HepG2 (cell line): ENCODE measurements around the gene MED19. TPM values are rescaled to one million over a fixed set of nuclear protein-coding genes. Genes with fewer than 3 reads are reported as not detected.
"Not testable (repeated sequence)": the region's sequence is repeated elsewhere in the genome, so short reads cannot be mapped to it uniquely, and the experiment has no call there.

ENCODE experiments used
- ATAC-seq: fragments of 200-7000 bp; cut with Tn5 transposase; 3 replicates; pipeline ENCODE4 v1.9.1; 2020; ENCODE audit warnings: mild to moderate bottlenecking, moderate library complexity
- BruUV-seq: library from RNA; stranded (reverse); fragments of 400-500 nt; replicated peaks from 2 replicates; lab custom pipeline; 2021; lab: Mats Ljungman, UMichigan
- CTCF ChIA-PET: fragments of 300-600 bp; formaldehyde crosslinking; extraction: SDS; loops from one replicate; lab custom pipeline; 2021; ENCODE audit warnings: low total read pairs, inconsistent platforms, low intra/inter-chr PET ratio; lab: Yijun Ruan, JAX
- POLR2A ChIA-PET: fragments of 350-600 bp; sonication (Branson Sonifier 250); formaldehyde crosslinking; loops from one replicate; lab custom pipeline; 2020; ENCODE audit warnings: antibody characterized with exemption, inconsistent platforms; lab: Yijun Ruan, JAX
- DNase-seq: peaks from one replicate; pipeline ENCODE4 v3.0.0-alpha.2; 2015; ENCODE audit warnings: low spot score
- FAIRE-seq: peaks from 3 replicates; lab custom pipeline; 2011; peaks lifted over from hg19 to GRCh38; lab: Jason Lieb, UNC
- H2AFZ ChIP-seq: one replicate; pipeline ENCODE4 v1.6.1; 2011; ENCODE audit warnings: low read length, inconsistent platforms
- H3K27ac ChIP-seq: fragments of 300-600 bp; 3 replicates; pipeline ENCODE4 v1.8.0; 2011; ENCODE audit warnings: mixed run types, mild to moderate bottlenecking, mixed read lengths, low read length, inconsistent platforms; ENCODE audit not compliant: insufficient read depth; ENCODE audit errors: extremely low read length
- H3K27me3 ChIP-seq, 2 experiments: fragments of 200-600 bp in 1 of 2; 2 replicates in 1 of 2; 3 replicates in 1 of 2; pipeline versions ENCODE4 v1.6.0 to v1.8.0; 2011; ENCODE audit warnings: low read length in 2 of 2, mild to moderate bottlenecking in 2 of 2, moderate library complexity in 2 of 2, inconsistent platforms in 1 of 2; ENCODE audit not compliant: insufficient read depth in 2 of 2, control insufficient read depth in 1 of 2
- H3K36me3 ChIP-seq, 2 experiments: fragments of 200-600 bp in 1 of 2; replicated peaks in 1 of 2; 2 replicates in 1 of 2; 3 replicates in 1 of 2; pipeline versions ENCODE4 v1.5.1 to v1.8.0; 2011; ENCODE audit warnings: low read length in 2 of 2, inconsistent platforms in 1 of 2; ENCODE audit not compliant: insufficient read depth in 2 of 2, control insufficient read depth in 1 of 2
- H3K4me1 ChIP-seq: 2 replicates; pipeline ENCODE4 v1.5.1; 2012; ENCODE audit warnings: low read length, inconsistent platforms; ENCODE audit not compliant: insufficient read depth
- H3K4me2 ChIP-seq: 2 replicates; pipeline ENCODE4 v1.6.0; 2011; ENCODE audit warnings: low read depth, low read length, inconsistent platforms
- H3K4me3 ChIP-seq, 3 experiments: fragments of 200-600 bp in 1 of 3; sonication (generic), shearing (Covaris generic) in 1 of 3; replicated peaks in 1 of 3; 2 replicates each; pipeline ENCODE4 v1.5.1; 2011 to 2016; ENCODE audit warnings: low read length in 3 of 3, inconsistent platforms in 2 of 3, low read depth in 2 of 3, mild to moderate bottlenecking in 2 of 3, control low read depth in 1 of 3, mixed read lengths in 1 of 3; ENCODE audit not compliant: insufficient read depth in 1 of 3
- H3K79me2 ChIP-seq: one replicate; pipeline ENCODE4 v1.6.1; 2011; ENCODE audit warnings: low read length, inconsistent platforms; ENCODE audit not compliant: insufficient read depth
- H3K9ac ChIP-seq: 2 replicates; pipeline ENCODE4 v1.6.0; 2011; ENCODE audit warnings: mild to moderate bottlenecking, low read depth, low read length, inconsistent platforms; ENCODE audit not compliant: insufficient read depth
- H3K9me3 ChIP-seq: 2 replicates; pipeline ENCODE4 v1.5.1; 2012; ENCODE audit warnings: mild to moderate bottlenecking, low read length
- H4K20me1 ChIP-seq: 2 replicates; pipeline ENCODE4 v1.6.0; 2011; ENCODE audit warnings: inconsistent platforms, mild to moderate bottlenecking, low read length, moderate library complexity; ENCODE audit not compliant: insufficient read depth
- ATF7-NPFF ChIP-seq: sonication (generic); formaldehyde crosslinking; IDR thresholded peaks from 2 replicates; pipeline ENCODE4 v1.8.1; 2023; ENCODE audit warnings: mild to moderate bottlenecking, low read depth, missing genetic modification reagents, moderate library complexity
- CEBPG ChIP-seq: IDR thresholded peaks from 2 replicates; pipeline ENCODE4 v1.6.1; 2016
- FIP1L1 ChIP-seq: fragments of 200-400 bp; formaldehyde crosslinking; IDR thresholded peaks from 2 replicates; pipeline ENCODE4 v1.6.1; 2018; ENCODE audit warnings: low read depth, mild to moderate bottlenecking, low read length, moderate library complexity, borderline replicate concordance; ENCODE audit not compliant: insufficient read depth
- HMGA1 ChIP-seq: sonication (generic); formaldehyde crosslinking; conservative IDR thresholded peaks from 2 replicates; pipeline ENCODE4 v1.4.0; 2020; ENCODE audit warnings: missing genetic modification reagents
- KLF15 ChIP-seq: sonication (generic); formaldehyde crosslinking; IDR thresholded peaks from 2 replicates; pipeline ENCODE4 v1.8.1; 2023; ENCODE audit warnings: borderline replicate concordance, mild to moderate bottlenecking, inconsistent platforms, missing genetic modification reagents, mixed read lengths
- LCORL ChIP-seq, 2 experiments: fragments of 450-650 bp in 1 of 2; sonication (generic) in 1 of 2; formaldehyde crosslinking in 1 of 2; IDR thresholded peaks; 2 replicates each; pipeline versions ENCODE4 v1.5.0 to v1.6.1; 2017 to 2020; ENCODE audit warnings: antibody characterized with exemption in 1 of 2, missing genetic modification reagents in 1 of 2
- MNT ChIP-seq: fragments of 450-650 bp; IDR thresholded peaks from 2 replicates; pipeline ENCODE4 v1.6.1; 2016
- NFE2L2 ChIP-seq: fragments of 150-350 bp; IDR thresholded peaks from 2 replicates; pipeline ENCODE4 v1.6.1; 2014; ENCODE audit warnings: low read length
- PHF20 ChIP-seq: sonication (generic); formaldehyde crosslinking; IDR thresholded peaks from 2 replicates; pipeline ENCODE4 v1.5.0; 2020; ENCODE audit warnings: mild to moderate bottlenecking, missing genetic modification reagents
- TAF1 ChIP-seq: sonication (generic); formaldehyde crosslinking; IDR thresholded peaks from 2 replicates; pipeline ENCODE4 v1.4.0; 2020; ENCODE audit warnings: missing genetic modification reagents
- ZKSCAN1 ChIP-seq: fragments of 150-350 bp; IDR thresholded peaks from 2 replicates; pipeline ENCODE4 v1.6.1; 2014; ENCODE audit warnings: low read length
- ZNF772 ChIP-seq: sonication (generic); formaldehyde crosslinking; IDR thresholded peaks from 2 replicates; pipeline ENCODE4 v1.5.0; 2020; ENCODE audit warnings: mild to moderate bottlenecking, missing genetic modification reagents
- WGBS: methylation state at CpG from one replicate; pipeline ENCODE4 v1.1.6; 2017; ENCODE audit warnings: low lambda C conversion rate; 5-methylcytosine and 5-hydroxymethylcytosine counted together
- in situ Hi-C: cut with HindIII; loops from 2 replicates; pipeline ENCODE4 v1.10.0; 2017; ENCODE audit warnings: low pct_unique_long_range_greater_than_20kb; ENCODE audit not compliant: extremely low pct_ligation_motif_present
- intact Hi-C: fragments of 100-400 bp; cut with micrococcal nuclease; formaldehyde crosslinking; loops from one replicate; pipeline ENCODE4 v1.10.0; 2022; ENCODE audit not compliant: unreplicated experiment
- polyA plus RNA-seq, 8 experiments: library from polyadenylated mRNA; depleted of rRNA in 3 of 8; stranded (reverse) in 7 of 8; unstranded in 1 of 8; fragments of >200 nt; fragmentation: Illumina TruSeq in 4 of 8; extraction: Trizol in 4 of 8; gene quantifications; 2 replicates each; pipeline versions ENCODE4 v1.2.1 to v1.2.3, GENCODE V29; 2011 to 2016; ENCODE audit warnings: low read depth in 4 of 8, missing spikeins in 1 of 8, mixed read lengths in 1 of 8; ENCODE audit not compliant: insufficient read depth in 1 of 8
- total RNA-seq, 5 experiments: library from RNA; depleted of rRNA; stranded (reverse); fragments of >200 nt; fragmentation: Illumina TruSeq; extraction: Trizol; gene quantifications; 2 replicates each; pipeline ENCODE4 v1.2.3, GENCODE V29; 2016; ENCODE audit warnings: low read depth in 1 of 5
- TF ChIP-seq, protein P1 (sequence below): sonication (generic); formaldehyde crosslinking; IDR thresholded peaks from 2 replicates; pipeline ENCODE4 v1.4.0; 2020; ENCODE audit warnings: missing genetic modification reagents
- TF ChIP-seq, protein P2 (sequence below): sonication (generic); formaldehyde crosslinking; IDR thresholded peaks from 2 replicates; pipeline ENCODE4 v1.4.0; 2020; ENCODE audit warnings: missing genetic modification reagents, mild to moderate bottlenecking, borderline replicate concordance

MED19 gene
- total and polyA plus RNA-seq, 2 of the 13 experiments (the other 11 are each of a cell fraction or from before 2014, with no cell fraction given), result 12.9 to 13.8 TPM

DNA sequence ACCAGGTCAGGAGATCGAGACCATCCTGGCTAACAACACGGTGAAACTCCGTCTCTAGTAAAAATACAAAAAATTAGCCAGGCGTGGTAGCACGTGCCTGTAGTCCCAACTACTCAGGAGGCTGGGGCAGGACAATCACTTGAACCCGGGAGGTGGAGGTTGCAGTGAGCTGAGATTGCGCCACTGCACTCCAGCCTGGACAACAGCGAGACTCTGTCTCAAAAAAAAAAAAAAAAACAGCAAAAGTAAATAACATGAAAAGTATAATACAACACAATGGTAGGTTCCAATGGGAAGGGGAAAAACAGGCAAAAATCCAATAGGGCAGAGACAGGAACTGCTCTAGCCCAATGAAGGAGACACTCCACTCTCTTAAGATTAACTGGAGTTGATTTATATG lies 6.6 kb downstream of the MED19 start:
- POLR2A ChIA-PET, H3K4me3 ChIP-seq: not testable (repeated sequence)

DNA sequence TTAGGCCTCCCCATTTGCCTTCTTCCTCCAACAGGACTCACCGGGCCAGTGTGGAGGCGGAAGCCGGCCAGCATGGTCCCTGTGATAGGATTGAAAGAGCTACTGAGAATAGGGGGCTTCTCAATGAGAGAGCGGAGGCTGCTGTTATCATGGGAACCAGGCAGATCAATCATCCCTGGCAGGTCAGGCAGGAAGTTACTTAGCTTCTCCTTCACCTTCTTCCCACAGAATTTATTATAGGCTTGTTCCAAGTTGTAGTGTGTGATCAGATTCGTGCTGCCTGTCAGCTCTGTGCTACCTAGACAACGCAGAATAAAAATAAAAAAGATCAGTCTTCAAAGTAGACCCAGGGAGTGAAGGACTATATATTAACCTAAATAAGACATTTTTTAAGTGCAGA lies 7.1 kb downstream of the MED19 start:
- Histone ChIP-seq H3K9me3 (no peaks in the 10 kb centered on the region), H3K79me2 (peaks cover 5% of the 10 kb centered on the region), H3K36me3 (peaks cover 8 to 40% of the 10 kb centered on the region in 2 experiments), H3K27ac (no peak overlapping the region), H3K27me3 (no peaks in the 10 kb centered on the region), H4K20me1 (no peaks in the 10 kb centered on the region), H3K9ac (no peak overlapping the region), H2AFZ (no peak overlapping the region), H3K4me1 (peaks cover 10% of the 10 kb centered on the region), H3K4me2 (no peak overlapping the region), H3K4me3 (no peak overlapping the region)
- intact Hi-C loops, result no loop called here
- ATAC-seq (no peak; the same call in 2 of the 3 replicates), FAIRE-seq (no peak), DNase-seq (no peak)
- ChIA-PET POLR2A (no interaction called here), CTCF (no interaction called here)
- in situ Hi-C loops, result no loop called here
- WGBS, result 98% methylated on average over 6 of the region's 6 CpGs
- BruUV-seq, result no TSS peak
- TF ChIP-seq ZNF772 (CRISPR knock-in tag) (no peak), ZKSCAN1 (no peak), HMGA1 (CRISPR knock-in tag) (no peak), MNT (no peak), PHF20 (CRISPR knock-in tag) (no peak), KLF15 (CRISPR knock-in tag) (no peak), NFE2L2 (no peak), TAF1 (CRISPR knock-in tag) (no peak), FIP1L1 (no peak), ATF7-NPFF (CRISPR knock-in tag) (no peak), LCORL (IDR thresholded peaks at IDR 0.05) (no peak), LCORL (CRISPR knock-in tag; IDR thresholded peaks at IDR 0.05) (no peak)
- TF ChIP-seq, protein P1, sequence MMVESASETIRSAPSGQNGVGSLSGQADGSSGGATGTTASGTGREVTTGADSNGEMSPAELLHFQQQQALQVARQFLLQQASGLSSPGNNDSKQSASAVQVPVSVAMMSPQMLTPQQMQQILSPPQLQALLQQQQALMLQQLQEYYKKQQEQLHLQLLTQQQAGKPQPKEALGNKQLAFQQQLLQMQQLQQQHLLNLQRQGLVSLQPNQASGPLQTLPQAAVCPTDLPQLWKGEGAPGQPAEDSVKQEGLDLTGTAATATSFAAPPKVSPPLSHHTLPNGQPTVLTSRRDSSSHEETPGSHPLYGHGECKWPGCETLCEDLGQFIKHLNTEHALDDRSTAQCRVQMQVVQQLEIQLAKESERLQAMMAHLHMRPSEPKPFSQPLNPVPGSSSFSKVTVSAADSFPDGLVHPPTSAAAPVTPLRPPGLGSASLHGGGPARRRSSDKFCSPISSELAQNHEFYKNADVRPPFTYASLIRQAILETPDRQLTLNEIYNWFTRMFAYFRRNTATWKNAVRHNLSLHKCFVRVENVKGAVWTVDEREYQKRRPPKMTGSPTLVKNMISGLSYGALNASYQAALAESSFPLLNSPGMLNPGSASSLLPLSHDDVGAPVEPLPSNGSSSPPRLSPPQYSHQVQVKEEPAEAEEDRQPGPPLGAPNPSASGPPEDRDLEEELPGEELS, result no peak

More for the DNA sequence above, 6.6 kb downstream of the MED19 start:
- H3K79me2 ChIP-seq, H2AFZ ChIP-seq, H3K9ac ChIP-seq, FAIRE-seq, H3K27ac ChIP-seq, ATAC-seq, H3K4me2 ChIP-seq, in situ Hi-C loops, H3K27me3 ChIP-seq, intact Hi-C loops, DNase-seq, BruUV-seq, CTCF ChIA-PET, H3K9me3 ChIP-seq, H4K20me1 ChIP-seq: not testable (repeated sequence)
- TF ChIP-seq, protein P2, sequence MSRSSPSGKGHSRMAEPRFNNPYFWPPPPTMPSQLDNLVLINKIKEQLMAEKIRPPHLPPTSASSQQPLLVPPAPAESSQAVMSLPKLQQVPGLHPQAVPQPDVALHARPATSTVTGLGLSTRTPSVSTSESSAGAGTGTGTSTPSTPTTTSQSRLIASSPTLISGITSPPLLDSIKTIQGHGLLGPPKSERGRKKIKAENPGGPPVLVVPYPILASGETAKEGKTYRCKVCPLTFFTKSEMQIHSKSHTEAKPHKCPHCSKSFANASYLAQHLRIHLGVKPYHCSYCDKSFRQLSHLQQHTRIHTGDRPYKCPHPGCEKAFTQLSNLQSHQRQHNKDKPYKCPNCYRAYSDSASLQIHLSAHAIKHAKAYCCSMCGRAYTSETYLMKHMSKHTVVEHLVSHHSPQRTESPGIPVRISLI (CRISPR knock-in tag), result peak; percentile 56; the same call in 1 of the 2 replicates
- TF ChIP-seq CEBPG (CRISPR knock-in tag), result 0 out of 2 replicates have a peak, but pooled peaks have one; percentile 32
- peaks cover 7 to 37% of the 10 kb centered on the region in 2 experiments for H3K36me3 ChIP-seq
- 72% methylated on average over 8 of the region's 8 CpGs for WGBS
- peaks cover 11% of the 10 kb centered on the region for H3K4me1 ChIP-seq
